Ovary (tissue), 3 donors: ENCODE results near the gene PAM16.

Experiments
- EP300 ChIP-seq: sonication (generic); formaldehyde crosslinking; IDR thresholded peaks from one replicate; pipeline ENCODE4 v1.6.1; 2017; ENCODE audit warnings: antibody characterized with exemption
- POLR2A ChIP-seq: fragments of 450-650 bp; IDR thresholded peaks from one replicate; pipeline ENCODE4 v1.6.1; 2017; ENCODE audit warnings: antibody characterized with exemption, mild to moderate bottlenecking, moderate library complexity
- TF ChIP-seq, protein P1 (sequence below), 3 donors: fragments of 450-650 bp in 2 of 3; fragments of 200-600 bp in 1 of 3; IDR thresholded peaks; one replicate each; pipeline versions ENCODE4 v1.5.1 to v1.8.0; 2016 to 2022; ENCODE audit warnings: antibody characterized with exemption in 3 of 3, mild to moderate bottlenecking in 1 of 3
- donor health status: DM: no; HTN: no; CAD: no.

DNA sequence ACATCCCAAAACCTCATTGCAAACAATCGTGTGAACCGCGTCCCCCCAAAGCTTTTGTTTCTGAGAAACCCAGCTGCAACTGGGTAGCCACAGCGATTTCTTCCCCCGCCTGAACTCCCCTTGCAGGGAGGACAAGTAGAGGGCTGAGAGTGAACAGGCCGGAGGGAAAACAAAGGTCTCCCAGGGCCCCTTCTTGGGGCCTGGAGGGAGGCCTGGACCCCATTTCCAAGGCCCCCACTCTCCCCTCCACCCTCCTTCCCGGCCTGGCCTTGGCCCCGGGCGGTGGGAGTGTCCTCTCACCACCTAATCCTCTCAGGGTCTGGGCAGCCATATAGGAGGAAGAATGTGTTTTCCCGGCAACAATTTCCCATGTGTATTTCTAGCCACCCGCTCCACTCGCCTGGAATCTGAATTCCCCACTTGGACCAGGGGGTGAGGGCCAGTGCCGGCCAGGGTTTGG, 32.6 kb downstream of the PAM16 start:
- TF ChIP-seq POLR2A = no peak
- TF ChIP-seq, protein P1, sequence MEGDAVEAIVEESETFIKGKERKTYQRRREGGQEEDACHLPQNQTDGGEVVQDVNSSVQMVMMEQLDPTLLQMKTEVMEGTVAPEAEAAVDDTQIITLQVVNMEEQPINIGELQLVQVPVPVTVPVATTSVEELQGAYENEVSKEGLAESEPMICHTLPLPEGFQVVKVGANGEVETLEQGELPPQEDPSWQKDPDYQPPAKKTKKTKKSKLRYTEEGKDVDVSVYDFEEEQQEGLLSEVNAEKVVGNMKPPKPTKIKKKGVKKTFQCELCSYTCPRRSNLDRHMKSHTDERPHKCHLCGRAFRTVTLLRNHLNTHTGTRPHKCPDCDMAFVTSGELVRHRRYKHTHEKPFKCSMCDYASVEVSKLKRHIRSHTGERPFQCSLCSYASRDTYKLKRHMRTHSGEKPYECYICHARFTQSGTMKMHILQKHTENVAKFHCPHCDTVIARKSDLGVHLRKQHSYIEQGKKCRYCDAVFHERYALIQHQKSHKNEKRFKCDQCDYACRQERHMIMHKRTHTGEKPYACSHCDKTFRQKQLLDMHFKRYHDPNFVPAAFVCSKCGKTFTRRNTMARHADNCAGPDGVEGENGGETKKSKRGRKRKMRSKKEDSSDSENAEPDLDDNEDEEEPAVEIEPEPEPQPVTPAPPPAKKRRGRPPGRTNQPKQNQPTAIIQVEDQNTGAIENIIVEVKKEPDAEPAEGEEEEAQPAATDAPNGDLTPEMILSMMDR (IDR thresholded peaks at IDR 0.05) = no peak
- no peak for TF ChIP-seq EP300
